Activated CD4-positive, CD25-positive, alpha-beta regulatory T cell treated with anti-CD3 and anti-CD28 coated beads, Interleukin-2, amount 50 U/mL, for 24 hours (primary cell): Measurements from ENCODE around the gene TMEM221.
A peak's percentile ranks its signal among the peaks of the same experiment; 100 is the strongest.

Source experiments
- ATAC-seq, 2 donors: fragments of 150-1000 bp; cut with Tn5 transposase; one replicate each; pipeline ENCODE4 v1.10.0; 2021; ENCODE audit warnings: mild to moderate bottlenecking in 1 of 2, moderate library complexity in 1 of 2

The TMEM221 gene

DNA sequence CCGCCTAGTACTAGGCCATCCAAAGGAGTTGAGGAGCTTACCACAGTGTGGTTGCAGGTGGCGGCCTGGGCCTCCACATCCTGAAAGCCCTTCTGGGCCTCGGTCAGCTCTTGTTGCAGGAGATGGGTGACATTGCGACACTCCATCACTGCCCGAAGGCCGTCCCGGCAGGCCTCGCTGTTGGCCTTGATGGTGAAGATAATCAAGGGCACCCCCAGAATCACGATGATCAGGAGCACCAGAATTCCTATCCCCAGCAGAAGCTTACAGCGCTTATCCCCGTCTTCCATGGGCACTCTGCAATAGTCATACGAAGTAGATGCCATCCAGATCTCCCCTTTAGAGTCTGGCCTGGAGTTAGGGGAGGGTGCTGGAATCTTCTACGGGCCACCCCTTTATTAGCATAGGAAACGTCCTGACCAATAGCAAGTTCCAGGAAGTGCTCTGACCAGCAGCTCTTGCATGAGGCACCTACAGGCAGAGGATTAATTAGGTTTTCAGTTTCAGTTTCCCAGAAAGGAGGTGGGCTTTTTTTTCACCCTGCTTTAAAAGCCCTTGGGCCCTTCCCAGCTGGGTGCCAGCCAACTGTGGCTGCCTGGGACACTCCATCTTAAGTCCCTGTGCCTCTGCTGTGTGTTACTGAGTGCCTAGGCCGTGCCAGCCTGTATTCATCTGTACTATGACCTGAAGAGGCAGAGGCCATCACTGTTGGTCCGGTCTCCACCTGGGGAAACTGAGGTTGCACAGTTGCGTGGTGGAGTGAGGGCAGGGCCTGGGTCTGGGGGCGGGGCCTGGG, 43.0 kb downstream of the TMEM221 start, which contains the start of gene BST2:
Gene BST2 (minus strand): TSS at position 381 of the 796 bp plus-strand sequence. CDS start 55 bp downstream, at position 326.
- peak; percentile 87 to 88 for ATAC-seq

DNA sequence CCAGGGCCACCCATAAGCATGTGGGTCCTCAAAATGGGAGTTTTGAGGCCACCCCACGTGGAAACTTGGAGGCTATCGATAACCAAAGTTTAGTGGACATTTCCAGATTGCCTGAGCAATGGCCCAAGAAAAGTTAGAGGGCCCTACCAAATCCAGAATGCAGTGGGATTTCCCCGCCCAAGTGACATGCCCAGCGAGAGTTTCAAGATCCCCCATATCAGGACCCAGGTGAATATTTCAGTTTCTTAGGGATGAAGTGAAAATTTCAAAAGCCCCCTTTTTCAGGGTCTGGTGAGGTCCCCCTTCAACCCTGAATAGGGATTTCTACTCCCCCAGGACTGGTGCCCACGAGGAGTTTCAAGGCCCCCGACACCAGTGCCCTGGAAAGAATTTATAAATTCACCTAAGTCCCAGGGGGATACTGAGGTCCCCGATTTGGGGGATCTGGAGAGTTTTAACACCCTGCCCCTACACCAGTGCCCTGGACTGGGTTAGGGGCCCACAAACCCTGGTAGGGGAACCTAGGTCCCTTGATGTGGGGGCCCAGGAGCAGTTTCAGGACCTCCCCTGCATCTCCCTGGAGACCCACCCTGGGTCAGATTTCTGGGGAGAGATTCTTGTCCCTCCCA, 43.7 kb downstream of the TMEM221 start:
- no peak for ATAC-seq

GRCh38 chr19:17404015-17404414, 44.5 kb downstream of the TMEM221 start:
- ATAC-seq = no peak

DNA sequence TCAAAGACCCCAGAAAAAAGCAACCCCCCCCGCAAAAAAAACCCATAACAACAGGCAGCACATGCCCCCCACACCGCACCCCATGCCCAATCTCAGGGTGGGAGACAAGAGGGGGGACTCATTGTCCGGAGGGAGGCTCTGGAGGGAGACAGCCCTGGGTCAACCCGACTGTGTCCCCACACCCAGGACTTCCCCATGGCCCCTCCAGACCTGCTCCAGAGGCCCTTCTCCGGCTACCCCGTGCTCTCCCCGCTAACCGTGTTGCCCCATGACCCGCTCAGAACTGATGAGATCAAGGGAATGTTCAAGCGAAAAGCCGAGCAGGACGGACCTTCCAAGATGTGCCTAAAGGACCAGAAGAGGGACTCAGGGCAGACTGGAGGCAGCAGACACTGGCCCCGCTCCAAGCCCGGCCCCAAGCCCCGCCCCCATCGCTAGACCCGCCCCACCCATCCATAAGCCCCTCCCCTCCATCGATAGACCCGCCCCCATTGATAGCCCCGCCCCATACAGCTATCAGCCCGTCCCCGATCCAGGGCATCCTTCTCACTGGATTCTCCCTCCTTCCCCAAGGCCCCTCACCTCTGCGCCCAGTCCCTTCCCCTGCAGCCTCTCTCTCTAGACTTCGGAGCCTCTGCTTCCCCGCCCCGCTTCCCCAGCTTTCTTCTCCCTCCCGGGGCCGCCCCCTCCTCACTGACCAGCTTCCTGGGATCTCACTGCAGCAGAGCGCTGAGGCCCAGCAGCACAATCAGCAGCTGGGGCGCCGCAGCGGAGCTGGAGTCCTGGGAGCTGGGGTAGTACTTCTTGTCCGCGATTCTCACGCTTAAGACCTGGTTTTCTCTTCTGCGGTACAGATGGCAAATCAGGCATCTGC, 45.2 kb downstream of the TMEM221 start:
- ATAC-seq = peak in 1 of 2 donors; percentile 6

DNA sequence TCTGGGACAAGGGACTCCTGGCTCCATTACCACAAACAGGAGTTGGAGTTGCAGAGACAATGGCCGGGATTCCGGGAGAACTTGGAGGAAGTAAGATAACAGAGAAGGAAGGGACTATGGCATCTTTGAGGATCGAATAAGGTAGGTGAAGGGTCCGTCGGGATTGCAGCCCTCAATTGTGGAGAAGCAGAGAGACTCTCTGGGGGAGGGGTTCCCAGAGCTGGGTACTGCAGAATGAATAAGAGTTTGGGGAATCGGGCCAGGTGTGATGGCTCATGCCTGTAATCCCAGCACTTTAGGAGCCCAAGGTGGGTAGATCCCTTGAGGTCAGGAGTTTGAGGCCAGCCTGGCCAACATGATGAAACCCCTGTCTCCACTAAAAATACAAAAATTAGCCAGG, 46.8 kb downstream of the TMEM221 start:
- no peak for ATAC-seq

DNA sequence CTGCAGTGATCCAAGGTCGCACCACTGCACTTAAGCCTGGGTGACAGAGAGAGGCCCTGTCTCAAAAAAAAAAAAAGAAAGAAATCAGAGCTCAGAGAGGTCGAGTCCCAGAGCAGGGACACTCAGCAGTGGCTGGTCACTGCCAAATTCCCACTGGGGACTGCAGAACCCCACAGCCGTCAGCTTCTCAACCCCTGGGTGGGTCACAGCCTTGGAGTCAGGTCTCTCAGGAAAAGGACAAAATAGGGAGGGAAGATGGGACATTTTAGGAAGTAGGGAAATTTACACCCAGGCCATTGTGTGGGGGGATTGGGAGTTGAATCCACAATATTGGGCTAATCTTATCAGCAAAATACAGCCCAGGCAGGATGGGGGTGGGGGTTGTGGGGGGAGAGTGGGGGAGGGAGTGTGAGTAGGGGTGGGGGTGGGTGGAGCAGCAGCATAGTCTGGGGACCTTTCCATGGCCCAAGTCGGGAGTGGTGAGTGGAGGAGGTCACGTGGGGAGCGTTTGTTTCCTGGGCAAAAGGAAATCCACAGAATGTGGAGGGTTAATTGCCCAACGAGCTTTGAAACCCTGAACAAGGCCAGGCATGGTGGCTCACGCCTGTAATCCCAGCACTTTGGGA, 49.5 kb downstream of the TMEM221 start:
- ATAC-seq = no peak

DNA sequence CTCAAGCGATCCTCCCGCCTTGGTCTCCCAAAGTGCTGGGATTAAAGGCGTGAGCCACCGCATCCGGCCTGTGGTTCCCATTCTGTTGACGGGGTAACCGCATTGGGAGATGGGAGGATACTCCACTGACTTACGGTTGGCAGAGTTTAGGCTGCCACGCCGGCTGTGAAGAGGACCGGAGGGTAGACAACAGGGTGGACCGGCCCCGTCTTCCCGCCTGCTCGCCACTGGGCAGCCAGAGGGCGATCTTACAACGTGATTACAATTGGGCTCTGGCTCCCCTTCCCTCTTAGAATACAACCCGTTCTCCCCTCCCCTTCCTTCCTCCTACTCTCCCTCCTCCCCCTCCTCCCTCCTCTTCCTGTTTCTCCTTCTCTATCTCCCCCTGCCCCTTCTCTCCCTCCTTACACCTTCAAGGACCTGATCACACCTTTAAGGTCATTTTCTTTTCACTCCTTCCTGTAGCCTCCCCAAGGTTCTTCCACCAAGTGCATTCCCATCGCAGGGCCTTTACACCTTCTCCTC, 53.5 kb downstream of the TMEM221 start:
- peak; percentile 32 to 42 for ATAC-seq

GRCh38 chr19:17393914-17394313, 54.6 kb downstream of the TMEM221 start, which contains the start of gene CCDC194:
Gene CCDC194, minus strand, starts transcription at chr19:17394196. Its CDS starts 38 bp downstream, at chr19:17394158.
- ATAC-seq = no peak

DNA sequence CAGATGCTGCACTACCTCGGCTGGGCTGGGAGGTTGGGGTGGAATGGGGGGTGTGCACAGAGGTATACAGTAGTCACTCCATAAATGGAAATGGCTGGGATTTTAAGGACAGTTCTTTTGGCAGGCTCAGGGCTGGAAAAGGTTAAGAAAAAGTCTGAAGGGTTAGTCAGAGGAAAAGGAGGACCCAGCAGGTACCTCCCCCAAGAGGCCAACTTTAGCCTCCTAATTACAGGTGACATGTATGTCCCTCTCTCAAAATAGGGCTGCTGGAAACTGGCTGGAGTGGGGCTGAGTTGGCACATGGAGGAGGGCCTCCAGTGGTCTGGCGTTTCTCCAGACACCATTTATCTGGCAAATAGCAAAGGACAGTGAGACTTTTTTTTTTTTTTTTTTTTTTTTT, 55.5 kb downstream of the TMEM221 start:
- no peak for ATAC-seq

DNA sequence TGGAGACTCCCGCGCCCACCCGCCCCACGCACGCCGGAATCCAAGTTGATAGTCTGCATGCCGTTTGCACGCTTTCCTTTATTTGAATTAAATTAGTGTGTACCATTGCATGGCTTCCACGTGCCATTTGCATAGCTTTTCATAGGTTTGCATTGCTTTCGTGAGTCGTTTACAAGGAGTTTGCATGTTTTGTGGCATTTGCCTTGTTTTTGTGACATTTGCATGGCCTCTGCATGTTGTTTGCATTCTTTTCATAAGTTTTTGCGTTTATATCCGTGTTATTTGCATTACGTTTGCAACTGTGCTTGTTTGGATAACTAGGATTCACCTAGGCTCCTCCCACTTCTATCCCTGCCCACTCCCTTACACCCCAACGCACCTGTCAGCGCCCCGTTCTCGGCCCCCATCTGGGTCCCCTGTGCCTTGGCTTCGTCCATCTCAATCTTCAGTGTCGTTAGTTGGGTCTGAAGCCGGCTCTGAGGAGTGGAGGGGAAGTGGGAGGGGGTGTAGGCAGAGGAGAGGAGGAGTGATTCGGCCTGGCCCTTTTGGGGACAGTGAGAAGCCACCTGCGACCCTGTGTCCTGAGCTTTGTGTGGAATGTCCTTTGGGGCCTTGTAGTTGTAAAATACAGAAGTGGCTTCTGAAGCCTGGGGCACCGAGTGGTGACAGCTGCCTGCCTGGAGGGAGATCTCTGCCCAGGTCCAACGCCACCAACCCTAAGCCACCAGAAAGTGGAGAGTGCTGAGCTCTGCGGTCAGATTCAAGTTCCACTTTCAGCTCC, 56.9 kb downstream of the TMEM221 start:
- ATAC-seq = no peak

- peak; percentile 97 to 99 for ATAC-seq
Measured at GRCh38 chr19:17390665-17391370, 57.6 kb downstream of the TMEM221 start.

DNA sequence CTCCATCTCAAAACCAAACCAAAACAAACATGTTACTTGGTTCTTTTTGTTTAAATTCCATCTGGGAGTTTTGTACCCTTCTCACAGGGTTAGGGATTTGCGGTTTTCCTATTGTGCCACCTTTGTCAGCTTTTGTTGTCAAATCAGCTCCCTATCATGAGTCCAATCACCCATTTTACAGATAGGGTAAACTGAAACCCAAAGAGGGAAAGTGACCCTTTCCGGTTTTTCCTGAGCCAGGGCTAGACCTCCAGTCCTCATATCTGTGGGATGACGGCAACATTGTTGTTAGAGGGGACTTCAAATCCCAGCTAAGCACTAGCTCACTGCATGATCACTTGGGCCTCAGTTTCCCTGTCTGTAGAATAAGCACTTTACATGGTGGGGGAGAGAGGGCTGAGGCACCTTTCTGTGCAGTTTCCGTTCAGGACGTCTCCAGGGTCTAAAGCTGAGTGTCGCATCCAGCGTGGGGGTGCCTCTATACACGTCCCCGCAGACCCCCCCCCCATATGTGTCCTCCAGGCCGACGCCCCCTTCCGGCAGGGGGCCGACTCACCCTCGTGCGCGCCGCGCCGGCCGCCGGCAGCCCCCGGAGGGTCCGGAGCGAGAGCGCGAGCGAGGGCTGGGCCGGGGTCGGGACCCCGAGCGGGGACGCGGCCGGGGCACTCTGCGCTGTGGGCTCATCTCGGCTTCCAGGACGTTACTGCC, 58.4 kb downstream of the TMEM221 start:
- ATAC-seq = no peak

DNA sequence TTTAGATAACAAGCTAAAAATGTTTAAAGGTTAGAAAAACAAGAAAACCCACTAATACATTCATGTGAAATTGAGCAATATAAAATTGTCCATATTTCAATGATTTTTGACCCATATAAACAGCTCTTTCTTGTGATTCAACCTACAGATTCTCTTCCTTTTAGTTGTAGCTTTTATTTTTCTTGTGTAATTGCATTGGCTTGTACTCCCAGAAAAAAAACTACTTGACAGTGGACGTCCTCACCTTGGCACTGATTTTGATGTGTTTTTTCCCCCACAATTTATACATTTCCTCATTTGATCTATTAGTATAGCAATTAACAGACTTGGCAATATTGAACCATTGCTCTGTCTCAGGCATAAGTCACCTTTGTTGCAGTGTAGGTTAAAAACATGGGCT, 59.2 kb downstream of the TMEM221 start:
- ATAC-seq = no peak

GRCh38 chr19:17385878-17386611, 62.4 kb downstream of the TMEM221 start:
- peak; percentile 24 to 29 for ATAC-seq
